ENCODE results near the gene SURF1.

The SURF1 gene

DNA sequence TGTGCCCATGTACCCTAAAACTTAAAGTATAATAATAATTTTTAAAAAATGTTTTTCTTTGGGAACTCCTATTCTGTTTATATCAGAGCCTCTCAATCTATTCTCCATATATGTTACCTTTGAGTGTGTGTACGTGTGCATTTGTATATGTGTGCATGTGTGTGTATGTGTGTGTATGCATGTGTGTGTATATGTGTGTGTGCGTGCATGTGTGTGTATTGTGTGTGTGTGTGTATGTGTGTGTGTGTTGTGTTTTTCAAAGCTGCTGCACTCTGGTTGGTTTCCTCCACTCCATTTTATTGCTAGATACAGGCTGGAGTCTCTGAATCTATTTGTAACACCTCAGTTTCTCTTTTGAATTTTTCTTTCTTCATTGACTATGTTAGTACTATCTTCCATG is 40.3 kb downstream of the SURF1 start:
- DNase-seq: no peak

DNA sequence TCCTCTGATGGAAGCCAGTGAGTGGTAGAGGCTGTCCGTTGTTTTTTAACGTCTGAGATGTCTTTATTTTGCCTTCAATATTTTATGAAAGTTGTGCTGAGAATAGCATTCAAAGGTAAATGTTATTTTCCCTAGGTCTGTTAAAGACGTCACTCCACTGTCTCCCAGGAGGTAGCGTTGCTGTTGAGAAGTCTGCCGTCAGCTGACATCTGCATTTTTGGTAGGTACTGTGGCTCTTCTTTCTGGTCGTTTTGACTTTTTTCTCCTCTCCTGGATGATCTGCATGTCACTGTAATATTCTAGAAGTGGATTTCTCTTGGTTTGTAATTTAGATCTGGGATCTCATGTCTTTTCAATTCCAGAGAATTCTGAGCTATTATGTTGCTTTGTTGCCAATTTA is 46.7 kb downstream of the SURF1 start:
- no peak for DNase-seq

DNA sequence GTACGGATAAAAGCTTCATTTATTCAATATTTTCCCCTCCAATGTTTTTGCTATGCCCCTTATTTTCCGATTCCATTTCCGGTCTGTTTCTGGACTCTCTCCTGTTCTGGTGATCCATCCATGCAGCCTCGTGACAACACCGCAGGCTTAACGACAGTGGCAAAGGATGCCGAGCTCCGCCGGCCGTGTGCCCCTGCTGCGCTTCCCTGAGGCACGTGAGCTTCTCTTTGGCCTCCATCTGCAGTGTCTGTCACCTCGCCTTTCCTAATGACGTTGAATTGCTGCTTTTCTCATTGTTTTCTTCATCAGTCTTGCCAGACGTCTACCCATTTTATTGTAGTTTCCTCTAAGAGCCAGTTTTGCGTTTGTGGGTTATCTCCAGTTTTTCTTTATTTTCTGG is 49.0 kb downstream of the SURF1 start:
- no peak for DNase-seq

DNA sequence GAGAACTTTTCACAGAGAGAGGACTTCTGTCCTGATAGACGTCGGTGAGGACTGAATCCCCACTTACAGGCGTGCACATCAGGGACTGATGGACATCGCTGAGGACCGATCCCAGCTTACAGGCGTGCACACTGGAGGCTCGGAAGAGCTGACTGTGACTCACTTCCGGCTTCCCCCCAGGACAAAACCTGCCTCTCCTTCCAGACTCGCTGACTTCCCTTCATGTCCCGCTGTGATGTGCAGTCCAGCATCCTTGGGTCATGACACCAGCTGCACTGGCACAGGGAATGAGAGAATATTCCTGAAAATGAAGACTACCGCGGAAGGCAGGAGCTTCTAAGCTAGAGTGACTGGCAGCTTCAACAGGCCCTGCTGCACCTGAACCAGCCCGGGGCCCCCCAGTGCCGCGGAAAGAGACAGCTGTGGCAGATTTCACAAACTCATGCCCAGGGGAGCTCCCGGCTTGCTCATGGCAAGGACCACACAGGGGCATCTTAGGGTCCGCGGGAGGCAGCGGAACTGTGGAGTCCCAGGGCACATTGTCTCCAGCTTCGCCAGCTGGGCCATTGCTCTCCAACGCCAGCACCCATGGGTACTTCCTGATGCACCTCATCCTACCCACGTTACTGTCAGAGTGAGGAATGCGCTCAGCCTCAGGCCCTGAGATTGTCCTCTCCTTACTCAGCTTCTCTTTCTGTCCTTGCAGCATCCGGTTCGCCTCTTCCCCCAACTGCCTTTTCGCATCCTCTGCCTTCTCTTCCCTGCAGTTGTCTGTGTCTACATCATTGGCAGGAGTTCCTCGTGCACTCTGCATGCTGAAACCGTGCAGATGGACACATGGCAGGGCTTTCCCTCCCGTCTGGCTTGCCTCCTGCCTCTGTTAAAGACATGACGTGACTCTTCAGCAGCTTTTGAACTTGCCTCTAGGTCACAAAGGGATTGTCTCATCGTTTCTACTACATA is 49.8 kb downstream of the SURF1 start:
- no peak for DNase-seq

DNA sequence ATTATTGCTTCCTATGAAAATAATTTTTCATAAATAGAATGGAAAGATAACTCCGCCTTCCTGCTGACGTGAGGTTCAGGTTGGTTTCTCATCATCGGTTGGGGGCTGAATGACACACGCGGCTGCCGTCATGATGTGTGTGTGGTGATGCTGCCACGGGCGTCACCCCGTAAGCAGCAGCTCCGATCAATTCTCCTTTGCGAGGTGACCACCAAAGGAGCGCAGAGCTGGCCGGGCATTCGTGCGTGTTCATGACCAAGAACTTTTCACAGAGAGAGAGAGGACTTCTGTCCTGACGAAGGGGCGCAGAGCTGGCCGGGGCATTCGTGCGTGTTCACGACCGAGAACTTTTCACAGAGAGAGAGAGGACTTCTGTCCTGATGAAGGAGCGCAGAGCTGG is 50.6 kb downstream of the SURF1 start:
- no peak for DNase-seq

DNA sequence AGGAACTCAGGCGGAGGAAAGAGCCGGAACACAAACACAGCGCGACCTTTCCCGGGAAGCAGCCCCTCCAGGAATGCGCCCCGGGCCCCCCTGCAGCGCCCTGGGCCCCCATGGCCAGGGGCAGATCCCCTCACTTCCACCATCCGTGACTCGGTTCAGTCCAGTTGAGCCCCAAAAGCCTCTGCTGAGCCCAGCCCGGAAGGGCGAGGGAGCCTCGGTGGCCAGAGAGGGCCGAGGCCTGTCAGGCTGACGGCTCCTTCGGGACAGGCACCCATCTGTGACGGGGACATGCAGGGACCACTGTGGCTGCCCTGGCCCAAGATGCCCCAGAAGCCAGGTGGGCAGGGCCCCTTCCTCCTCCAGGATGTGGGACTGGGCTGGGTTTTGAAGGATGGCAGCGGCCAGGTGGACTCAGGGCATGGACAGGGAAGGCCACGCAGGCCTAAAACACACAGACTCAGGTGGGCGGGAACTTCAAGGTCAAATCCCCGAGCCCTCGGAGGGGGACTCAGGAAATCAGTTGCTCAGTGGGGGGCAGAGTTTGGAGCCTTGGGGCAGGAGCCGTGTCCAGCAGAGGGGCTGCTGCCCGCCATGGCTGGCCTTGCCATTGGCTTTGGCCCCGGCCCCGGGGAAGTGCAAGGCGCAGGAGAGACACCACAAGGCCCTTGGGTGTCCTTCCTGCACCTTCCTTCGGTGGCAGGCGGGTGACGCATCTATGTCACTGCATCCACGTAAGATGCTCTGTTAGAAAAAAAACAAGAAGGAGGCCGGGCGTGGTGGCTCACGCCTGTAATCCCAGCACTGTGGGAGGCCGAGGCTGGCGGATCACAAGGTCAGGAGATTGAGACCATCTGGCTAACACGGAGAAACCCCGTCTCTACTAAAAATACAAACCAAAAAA is 51.6 kb downstream of the SURF1 start:
- DNase-seq: no peak

DNA sequence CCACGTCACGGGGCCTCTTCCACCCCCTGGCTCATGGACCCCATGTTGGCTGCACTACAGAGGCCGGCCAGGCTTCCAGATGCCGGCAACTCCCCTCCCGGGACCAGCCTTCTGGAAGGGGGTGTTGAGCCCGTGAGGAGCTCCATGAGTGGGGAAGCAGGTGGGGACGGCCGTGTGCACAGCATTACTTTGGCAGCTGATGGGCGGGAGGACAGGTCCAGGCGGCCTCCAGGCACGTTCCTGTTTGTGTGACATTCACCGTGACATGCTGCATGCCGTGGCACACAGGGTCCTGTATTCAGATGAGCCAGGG is 52.2 kb downstream of the SURF1 start:
- DNase-seq: no peak

DNA sequence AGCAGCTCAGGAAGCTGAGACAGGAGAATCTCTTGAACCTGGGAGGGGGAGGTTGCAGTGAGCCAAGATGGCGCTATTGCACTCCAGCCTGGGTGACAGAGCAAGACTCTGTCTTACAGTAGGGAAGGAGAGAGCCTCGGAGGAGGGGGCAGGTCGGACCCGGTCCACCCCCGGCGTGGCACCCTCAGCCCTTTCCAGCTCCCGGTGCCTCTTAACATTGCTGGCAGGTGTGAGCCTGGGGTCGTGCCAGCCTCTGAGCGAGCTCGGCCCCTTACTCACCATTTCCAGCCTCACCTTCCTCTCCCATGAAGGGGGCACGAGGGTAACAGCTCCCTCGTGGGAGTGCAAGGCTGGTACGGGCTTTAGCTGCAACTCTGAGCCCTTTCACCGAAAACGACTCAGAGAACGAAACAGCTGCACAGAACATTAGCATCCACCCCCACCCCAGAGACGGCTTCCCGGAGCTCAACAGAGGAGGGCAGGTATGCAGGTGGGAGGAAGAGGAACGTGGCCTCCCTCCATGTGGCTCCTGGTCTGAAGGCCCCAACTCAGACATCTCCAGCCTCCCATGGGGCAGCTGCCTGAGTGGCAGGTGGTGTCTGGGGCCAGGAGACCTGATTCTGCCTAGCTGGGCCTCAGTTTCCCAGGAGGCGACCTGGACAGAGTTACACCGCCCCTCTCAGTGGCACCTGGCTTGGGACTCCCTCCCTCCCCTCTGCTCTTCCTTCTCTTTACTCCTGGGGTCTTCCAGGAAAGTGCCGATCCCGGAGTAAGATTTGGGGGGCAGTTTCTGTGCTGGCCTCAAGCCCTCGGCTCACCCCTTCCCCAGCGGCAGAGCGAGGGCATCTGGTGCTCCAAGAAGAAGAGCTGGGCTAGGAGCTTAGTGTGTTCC is 52.8 kb downstream of the SURF1 start:
- no peak for DNase-seq
